ENCODE results near the gene OR5K3.

- TF ChIP-seq CTCF (tag by site-specific recombination; IDR thresholded peaks at IDR 0.05) (no peak), ZNF549 (tag by site-specific recombination; IDR thresholded peaks at IDR 0.05) (no peak), ZSCAN18 (tag by site-specific recombination; IDR thresholded peaks at IDR 0.05) (no peak), ZSCAN30 (tag by site-specific recombination; IDR thresholded peaks at IDR 0.05) (no peak), ZNF747 (tag by site-specific recombination; IDR thresholded peaks at IDR 0.05) (no peak), TCF7L2 (IDR thresholded peaks at IDR 0.05; ENCODE audit: borderline replicate concordance, low read depth, low read length) (no peak), ZBTB20 (tag by site-specific recombination; IDR thresholded peaks at IDR 0.05) (no peak), ZNF292 (tag by site-specific recombination; IDR thresholded peaks at IDR 0.05; ENCODE audit: borderline replicate concordance, low read depth) (no peak), ZNF274 (IDR thresholded peaks at IDR 0.05; ENCODE audit: low read length) (no peak), ZNF274 (tag by site-specific recombination; IDR thresholded peaks at IDR 0.05; ENCODE audit: borderline replicate concordance) (no peak), ZNF785 (tag by site-specific recombination; IDR thresholded peaks at IDR 0.05) (no peak), ZNF23 (tag by site-specific recombination; IDR thresholded peaks at IDR 0.05; ENCODE audit: borderline replicate concordance) (no peak), ZNF623 (tag by site-specific recombination; IDR thresholded peaks at IDR 0.05) (no peak), MZF1 (tag by site-specific recombination; IDR thresholded peaks at IDR 0.05; ENCODE audit: borderline replicate concordance) (no peak)
These were observed 13.5 kb downstream of the OR5K3 start for GRCh38 chr3:98404010-98404409.

Measured in HEK293 (cell line).